ENCODE results near the gene ANKHD1.

ANKHD1 gene

GRCh38 chr5:140401362-140402257 is at the start of gene ANKHD1:
Gene ANKHD1 (plus strand): TSS chr5:140401833. CDS start chr5:140401968, 135 bp downstream.
- peak; percentile 95 to 97 (median 96) for DNase-seq (ENCODE audit: low read depth in 2 of 3, low spot score in 1 of 3)

- DNase-seq (ENCODE audit: low read depth in 2 of 3, low spot score in 1 of 3) = no peak
Observed at GRCh38 chr5:140355546-140355945, 46.1 kb upstream of the ANKHD1 start.

GRCh38 chr5:140356853-140357725 is 44.5 kb upstream of the ANKHD1 start:
- DNase-seq (ENCODE audit: low read depth in 2 of 3, low spot score in 1 of 3) = no peak

GRCh38 chr5:140357726-140358093 is 43.9 kb upstream of the ANKHD1 start:
- peak; percentile 67 to 75 (median 68) for DNase-seq (ENCODE audit: low read depth in 2 of 3, low spot score in 1 of 3)

GRCh38 chr5:140358738-140359310 is 42.8 kb upstream of the ANKHD1 start:
- DNase-seq (ENCODE audit: low read depth in 2 of 3, low spot score in 1 of 3) = no peak

- no peak for DNase-seq (ENCODE audit: low read depth in 2 of 3, low spot score in 1 of 3)
Observed at GRCh38 chr5:140360101-140360500, 41.5 kb upstream of the ANKHD1 start, which contains the start of gene SLC4A9. Gene SLC4A9 (plus strand): TSS chr5:140360194. CDS start chr5:140360237, 43 bp downstream.

- DNase-seq (ENCODE audit: low read depth in 2 of 3, low spot score in 1 of 3) = no peak
Observed at GRCh38 chr5:140360681-140361479, 40.8 kb upstream of the ANKHD1 start.

GRCh38 chr5:140361901-140362300 is 39.7 kb upstream of the ANKHD1 start:
- no peak for DNase-seq (ENCODE audit: low read depth in 2 of 3, low spot score in 1 of 3)

GRCh38 chr5:140362311-140362710 is 39.3 kb upstream of the ANKHD1 start:
- DNase-seq (ENCODE audit: low read depth in 2 of 3, low spot score in 1 of 3) = no peak

GRCh38 chr5:140362875-140363630 is 38.6 kb upstream of the ANKHD1 start:
- peak; percentile 76 to 91 (median 80) for DNase-seq (ENCODE audit: low read depth in 2 of 3, low spot score in 1 of 3)

- DNase-seq (ENCODE audit: low read depth in 2 of 3, low spot score in 1 of 3) = no peak
Observed at GRCh38 chr5:140363631-140364471, 37.8 kb upstream of the ANKHD1 start.

- no peak for DNase-seq (ENCODE audit: low read depth in 2 of 3, low spot score in 1 of 3)
Observed at GRCh38 chr5:140364472-140364765, 37.2 kb upstream of the ANKHD1 start.

- DNase-seq (ENCODE audit: low read depth in 2 of 3, low spot score in 1 of 3) = no peak
Observed at GRCh38 chr5:140365282-140365681, 36.4 kb upstream of the ANKHD1 start.

GRCh38 chr5:140365941-140366340 is 35.7 kb upstream of the ANKHD1 start:
- DNase-seq (ENCODE audit: low read depth in 2 of 3, low spot score in 1 of 3) = no peak

- no peak for DNase-seq (ENCODE audit: low read depth in 2 of 3, low spot score in 1 of 3)
Observed at GRCh38 chr5:140366589-140367255, 34.9 kb upstream of the ANKHD1 start.

GRCh38 chr5:140367256-140368013 is 34.2 kb upstream of the ANKHD1 start:
- DNase-seq (ENCODE audit: low read depth in 2 of 3, low spot score in 1 of 3) = no peak

GRCh38 chr5:140371356-140372151 is 30.1 kb upstream of the ANKHD1 start:
- DNase-seq (ENCODE audit: low read depth in 2 of 3, low spot score in 1 of 3) = no peak

All from stimulated activated CD4-positive, alpha-beta T cell treated with anti-CD3 and anti-CD28 coated beads, Interleukin-12 subunit alpha, Interleukin-12 subunit beta, amount 100 ng/mL, for 48 hours (primary cell).